HG03135 (cell line): ENCODE measurements around the gene DOCK3.
"Not testable (repeated sequence)": the region's sequence is repeated elsewhere in the genome, so short reads cannot be mapped to it uniquely, and the experiment has no call there.

Source experiments
- ATAC-seq: cut with Tn5 transposase; IDR thresholded peaks from one replicate; pipeline ENCODE4 v1.9.1; 2021; ENCODE audit warnings: mild to moderate bottlenecking, moderate library complexity; ENCODE audit not compliant: unreplicated experiment

DOCK3 gene

DNA sequence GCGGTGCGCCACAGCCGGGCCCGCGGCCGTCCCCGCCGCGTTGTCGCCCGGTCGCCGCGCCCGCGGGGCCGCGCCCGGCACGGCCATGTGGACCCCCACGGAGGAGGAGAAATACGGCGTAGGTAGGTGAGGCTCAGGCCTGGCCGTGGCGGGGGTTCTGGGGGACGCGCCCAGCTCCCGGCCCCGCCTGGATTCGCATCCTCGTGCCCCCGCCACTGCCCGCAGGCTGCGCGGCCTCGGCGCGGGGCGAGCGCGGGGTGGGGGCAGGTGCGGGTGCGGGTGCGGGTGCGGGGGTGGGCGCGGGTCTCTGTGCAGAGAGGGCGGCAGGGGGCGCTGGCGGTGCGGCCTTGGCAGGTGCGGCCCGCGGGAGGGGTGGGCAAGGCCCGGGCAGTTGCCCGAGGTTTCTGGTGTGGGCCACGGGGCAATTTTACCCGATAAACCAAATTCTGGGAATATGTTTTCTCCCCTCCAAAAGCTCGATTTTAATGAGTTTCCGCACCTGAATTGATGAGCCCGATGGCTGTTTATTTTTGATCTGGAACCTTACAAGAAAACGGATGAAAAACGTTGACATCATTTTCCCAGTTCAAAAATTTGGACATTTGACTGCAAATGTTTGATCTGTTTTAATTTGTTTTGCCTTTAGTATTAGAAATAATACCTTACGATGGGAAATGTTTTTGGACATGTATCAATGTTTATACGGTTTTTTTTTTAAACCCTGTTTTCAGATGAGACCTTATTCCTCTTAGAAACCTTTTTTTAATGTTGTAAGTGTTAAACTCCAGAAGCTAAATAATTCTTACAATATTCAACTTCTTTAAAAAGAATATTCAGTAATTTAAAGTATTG, 678 bp downstream of the DOCK3 start:
- no peak for ATAC-seq

DNA sequence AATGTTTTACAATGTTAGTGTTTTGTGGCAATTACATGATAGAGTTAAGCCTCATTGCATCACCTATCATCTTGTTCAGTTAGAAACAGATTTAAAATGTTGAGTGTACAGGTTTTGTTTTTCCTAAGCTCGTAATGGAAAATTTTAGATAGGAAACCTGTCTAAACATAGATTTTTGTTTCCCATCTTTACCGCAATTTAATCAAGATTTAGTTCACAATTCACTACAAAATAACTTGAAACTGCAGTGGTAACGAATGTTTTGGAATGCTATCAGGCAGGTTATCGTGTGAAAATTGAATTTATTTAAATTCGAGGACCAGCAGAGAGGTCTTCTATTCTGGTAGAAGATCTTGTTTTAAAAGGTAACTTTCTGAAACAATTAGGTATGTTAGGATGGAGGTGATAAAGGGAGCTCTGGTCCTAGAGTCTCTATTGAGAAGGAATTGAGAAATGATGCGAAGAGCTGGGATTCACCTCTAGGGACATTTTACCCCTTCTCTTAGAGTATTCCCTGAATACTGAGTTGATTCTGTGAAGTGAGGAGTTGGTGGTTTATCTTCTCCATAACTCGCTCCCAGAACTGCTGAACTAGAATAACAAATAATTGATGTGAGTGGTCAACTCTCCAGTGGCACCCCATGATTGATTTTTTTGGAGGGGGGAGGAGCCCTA, 1.4 kb downstream of the DOCK3 start:
- no peak for ATAC-seq

GRCh38 chr3:50687127-50687751, 12.5 kb downstream of the DOCK3 start:
- no peak for ATAC-seq

DNA sequence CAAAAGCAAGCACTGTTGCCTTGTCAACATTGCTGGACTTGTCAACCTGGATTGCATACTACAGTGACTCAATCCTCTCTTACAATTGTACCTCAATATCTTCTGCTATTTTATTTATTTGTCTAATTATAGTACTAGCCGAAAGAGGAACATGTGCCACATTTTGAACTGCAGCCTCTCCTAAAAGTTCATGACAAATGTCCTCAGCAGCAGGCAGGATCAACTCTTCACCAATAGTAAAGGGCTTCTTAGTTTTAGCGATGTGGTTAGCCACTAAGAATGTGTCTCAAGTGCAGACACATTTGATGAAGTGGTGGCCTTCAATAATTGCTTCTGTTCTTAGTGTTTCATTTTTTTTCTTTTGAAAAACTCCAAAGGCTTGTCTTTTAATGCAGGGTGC, 13.2 kb downstream of the DOCK3 start:
- ATAC-seq = no peak

- not testable (repeated sequence) for ATAC-seq
Observed at GRCh38 chr3:50688602-50689001, 13.9 kb downstream of the DOCK3 start.

DNA sequence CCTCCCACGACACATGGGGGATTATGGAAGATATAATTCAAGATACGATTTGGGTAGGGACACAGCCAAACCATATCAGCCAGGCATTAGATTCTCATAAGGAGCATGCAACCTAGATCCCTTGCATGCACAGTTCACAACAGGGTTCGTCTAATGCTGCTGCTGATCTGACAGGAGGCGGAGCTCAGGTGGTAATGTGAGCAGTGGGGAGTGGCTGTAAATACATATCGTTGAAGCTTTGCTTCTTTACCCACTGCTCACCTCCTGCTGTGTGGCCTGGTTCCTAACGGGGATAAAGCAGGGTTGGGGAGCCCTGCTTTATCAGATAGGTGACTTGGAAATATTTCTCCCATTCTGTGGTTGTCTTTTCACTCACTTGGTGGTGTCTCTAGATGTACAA, 14.8 kb downstream of the DOCK3 start:
- ATAC-seq = no peak

GRCh38 chr3:50695031-50695430, 20.3 kb downstream of the DOCK3 start:
- no peak for ATAC-seq

- no peak for ATAC-seq
Observed at GRCh38 chr3:50696276-50696675, 21.5 kb downstream of the DOCK3 start.

DNA sequence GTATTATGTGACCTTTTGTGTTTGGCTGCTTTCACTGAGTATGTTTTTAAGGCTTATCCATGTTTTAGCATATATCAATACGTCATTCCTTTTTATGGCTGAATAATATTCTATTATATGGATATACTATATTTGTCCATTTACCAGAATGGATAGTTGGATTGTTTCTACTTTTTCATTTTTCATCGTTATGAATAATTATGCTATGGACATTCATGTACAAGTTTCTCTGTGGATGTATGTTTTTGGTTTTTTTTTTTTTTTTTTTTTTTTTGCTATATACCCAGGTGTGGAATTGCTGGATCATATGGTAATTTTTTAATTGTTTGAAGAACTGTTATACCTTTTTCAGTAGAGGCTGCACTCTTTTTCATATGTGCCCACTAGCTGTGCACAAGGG, 23.5 kb downstream of the DOCK3 start:
- no peak for ATAC-seq

GRCh38 chr3:50708620-50709019, 33.9 kb downstream of the DOCK3 start:
- ATAC-seq = no peak

DNA sequence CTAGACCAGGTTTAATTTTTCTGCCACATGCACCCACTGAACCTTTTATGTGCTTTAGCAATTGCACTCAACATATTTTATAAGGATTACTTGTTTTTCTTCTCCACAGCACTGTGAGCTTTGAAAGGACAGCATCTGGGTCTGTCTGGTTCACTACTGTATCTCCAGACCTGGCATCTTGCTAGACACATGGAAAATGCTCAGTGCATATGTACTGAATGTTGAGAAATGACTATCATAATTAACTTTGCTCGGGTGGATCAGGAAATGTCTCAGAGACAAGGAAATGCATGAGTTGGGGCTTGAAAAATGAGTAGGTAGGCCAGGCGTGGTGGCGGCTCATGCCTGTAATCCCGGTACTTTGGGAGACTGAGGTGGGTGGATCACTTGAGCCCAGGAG, 40.2 kb downstream of the DOCK3 start:
- ATAC-seq = no peak

- ATAC-seq = no peak
Observed at GRCh38 chr3:50724831-50725230, 50.1 kb downstream of the DOCK3 start.

DNA sequence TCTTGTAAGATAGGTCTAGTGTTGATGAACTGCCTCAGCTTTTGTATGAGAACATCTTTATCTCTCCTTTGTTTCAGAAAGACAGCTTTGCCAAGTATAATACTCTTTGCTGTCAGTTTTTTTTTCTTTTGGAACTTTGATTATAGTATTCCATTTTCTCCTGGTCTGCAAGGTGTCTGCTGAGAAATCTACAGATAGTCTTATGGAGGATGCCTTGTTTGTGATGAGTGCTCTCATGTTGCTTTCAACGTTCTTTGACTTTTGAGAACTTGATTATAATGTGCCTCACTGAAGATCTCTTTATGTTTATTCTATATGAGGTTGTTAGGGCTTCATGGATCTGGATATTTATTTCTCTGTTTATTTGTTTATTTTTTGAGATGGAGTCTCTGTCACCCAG, 60.3 kb downstream of the DOCK3 start:
- no peak for ATAC-seq

- ATAC-seq = no peak
Observed at GRCh38 chr3:50737193-50737905, 62.6 kb downstream of the DOCK3 start.

- no peak for ATAC-seq
Observed at GRCh38 chr3:50737906-50738598, 63.3 kb downstream of the DOCK3 start.

DNA sequence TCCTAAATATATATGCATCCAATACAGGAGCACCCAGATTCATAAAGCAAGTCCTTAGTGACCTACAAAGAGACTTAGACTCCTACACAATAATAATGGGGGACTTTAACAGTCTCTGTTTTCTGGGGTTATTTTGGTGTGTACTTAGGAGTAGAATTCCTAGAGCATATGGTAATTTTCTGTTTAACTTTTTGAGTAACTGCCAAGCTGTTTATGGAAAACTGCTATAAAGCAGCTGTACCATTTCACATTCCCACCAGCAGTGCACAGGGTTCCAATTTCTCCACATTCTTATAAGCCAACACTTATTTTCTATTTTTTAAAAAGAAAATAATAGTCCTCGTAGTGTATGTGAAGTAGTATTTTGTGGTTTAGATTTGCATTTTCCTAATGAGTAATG, 68.9 kb downstream of the DOCK3 start:
- ATAC-seq = no peak

- no peak for ATAC-seq
Observed at GRCh38 chr3:50749822-50750221, 75.1 kb downstream of the DOCK3 start.

DNA sequence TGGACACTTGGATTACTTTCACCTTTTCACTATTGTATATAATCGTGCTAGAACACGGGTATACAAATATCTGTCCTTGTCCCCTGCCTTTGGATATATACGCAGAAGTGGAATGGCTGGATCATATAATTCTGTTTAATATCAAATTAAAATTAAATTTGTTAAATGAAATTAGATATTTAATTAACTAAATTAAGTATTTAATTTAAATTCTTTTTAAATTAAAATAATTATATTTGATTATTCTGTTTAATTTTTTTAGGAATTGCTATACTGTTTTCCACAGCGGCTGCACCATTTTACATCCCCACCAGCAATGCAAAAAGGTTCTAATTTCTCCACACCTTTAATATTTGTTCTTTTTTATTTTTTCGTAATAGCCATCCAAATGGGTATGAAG, 84.3 kb downstream of the DOCK3 start:
- no peak for ATAC-seq

DNA sequence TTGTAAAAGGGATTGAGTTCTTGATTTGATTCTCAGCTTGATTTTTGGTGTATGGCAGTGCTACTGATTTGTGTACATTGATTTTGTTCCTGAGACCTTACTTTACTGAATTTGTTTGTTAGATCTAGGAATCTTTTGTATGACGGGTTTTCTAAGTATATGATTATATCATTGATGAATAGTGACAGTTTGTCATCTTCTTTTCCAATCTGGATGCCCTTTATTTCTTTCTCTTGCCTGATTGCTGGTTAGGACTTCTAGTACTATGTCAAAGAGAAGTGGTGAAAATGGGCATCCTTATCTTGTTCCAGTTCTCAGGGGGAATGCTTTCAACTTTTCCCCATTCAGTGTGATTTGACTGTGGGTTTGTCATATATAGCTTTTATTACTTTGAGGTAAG, 103.0 kb downstream of the DOCK3 start:
- no peak for ATAC-seq

DNA sequence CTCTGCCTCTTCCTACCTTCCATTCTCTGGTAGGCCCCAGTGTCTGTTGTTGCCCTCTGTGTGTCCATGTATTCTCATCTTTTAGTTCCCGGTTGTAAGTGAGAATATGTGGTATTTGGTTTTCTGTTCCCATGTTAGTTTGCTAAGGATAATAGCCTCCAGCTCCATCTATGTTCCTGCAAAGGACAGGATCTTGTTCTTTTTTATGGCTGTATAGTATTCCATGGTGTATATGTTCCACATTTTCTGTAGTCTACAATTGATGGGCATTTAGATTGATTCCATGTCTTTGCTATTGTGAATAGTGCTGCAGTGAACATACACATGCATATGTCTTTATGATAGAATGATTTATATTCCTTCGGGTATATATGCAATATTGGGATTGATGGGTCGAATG, 107.0 kb downstream of the DOCK3 start:
- ATAC-seq = not testable (repeated sequence)

DNA sequence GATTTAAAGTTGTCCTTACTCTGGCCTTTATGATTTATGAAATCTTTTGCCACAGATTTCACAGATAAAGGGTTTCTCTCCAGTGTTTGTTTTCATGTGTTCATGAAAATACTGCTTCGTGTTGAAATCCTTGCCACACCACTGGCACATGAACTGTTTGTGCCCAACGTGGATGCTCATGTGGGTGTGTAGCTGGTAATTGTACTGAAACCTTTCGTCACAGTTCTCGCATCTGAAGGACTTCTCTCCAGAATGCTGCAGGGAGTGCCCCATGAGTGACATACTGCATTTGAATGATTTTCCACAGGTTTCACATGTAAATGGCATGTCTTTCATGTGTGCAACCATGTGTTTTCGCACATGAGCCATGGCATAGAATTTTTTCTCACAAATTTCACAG, 111.9 kb downstream of the DOCK3 start:
- ATAC-seq = no peak
